PC-9 (cell line): ENCODE data around the gene MICAL2. TPM values are rescaled to one million over a fixed set of nuclear protein-coding genes. Genes with fewer than 3 reads are reported as not detected.

Source experiments
- BruUV-seq: library from RNA; stranded (reverse); fragments of 400-500 nt; replicated peaks from 2 replicates; lab custom pipeline; 2021; lab: Mats Ljungman, UMichigan
- CTCF ChIA-PET: fragments of 300-600 bp; sonication (Branson Sonifier 250); formaldehyde crosslinking; loops from one replicate; lab custom pipeline; 2022; ENCODE audit warnings: antibody characterized with exemption; lab: Charles Lee
- POLR2A ChIA-PET: fragments of 300-600 bp; sonication (Branson Sonifier 250); formaldehyde crosslinking; loops from one replicate; lab custom pipeline; 2022; ENCODE audit warnings: antibody characterized with exemption; ENCODE audit not compliant: unreplicated experiment; lab: Charles Lee
- DNase-seq, 2 experiments: peaks; one replicate each; pipeline versions ENCODE4 v3.0.0 to v3.0.0-alpha.2; 2015 to 2022; ENCODE audit warnings: mixed read lengths in 1 of 2
- H2AFZ ChIP-seq: fragments of 200-600 bp; sonication (generic); 2 replicates; pipeline ENCODE4 v1.8.1; 2017; ENCODE audit warnings: antibody characterized with exemption
- H3F3A ChIP-seq: fragments of 200-600 bp; sonication (generic); 2 replicates; pipeline ENCODE4 v1.8.1; 2017; ENCODE audit warnings: antibody characterized with exemption, mild to moderate bottlenecking, low read depth; ENCODE audit not compliant: insufficient read depth
- H3K27ac ChIP-seq: fragments of 200-600 bp; sonication (generic); 2 replicates; pipeline ENCODE4 v1.6.1; 2016; ENCODE audit warnings: mixed run types
- H3K27me3 ChIP-seq: fragments of 200-600 bp; sonication (generic); 2 replicates; pipeline ENCODE4 v1.6.1; 2016; ENCODE audit warnings: low read depth, mixed run types; ENCODE audit not compliant: insufficient read depth
- H3K36me3 ChIP-seq: fragments of 200-600 bp; sonication (generic); 2 replicates; pipeline ENCODE4 v1.6.1; 2016; ENCODE audit warnings: low read depth, mixed run types
- H3K4me1 ChIP-seq: fragments of 200-600 bp; sonication (generic); replicated peaks from 2 replicates; pipeline ENCODE4 v1.6.1; 2016; ENCODE audit warnings: mixed run types; ENCODE audit not compliant: insufficient read depth
- H3K4me2 ChIP-seq: fragments of 200-600 bp; sonication (generic); 2 replicates; pipeline ENCODE4 v1.6.1; 2017; ENCODE audit warnings: mixed run types
- H3K4me3 ChIP-seq: fragments of 200-600 bp; sonication (generic); 2 replicates; pipeline ENCODE4 v1.6.1; 2016; ENCODE audit warnings: mixed run types
- H3K79me2 ChIP-seq: fragments of 200-600 bp; sonication (generic); 2 replicates; pipeline ENCODE4 v1.6.1; 2017; ENCODE audit warnings: low read depth, mixed run types
- H3K9me2 ChIP-seq: fragments of 200-600 bp; sonication (generic); 2 replicates; pipeline ENCODE4 v1.8.1; 2017; ENCODE audit warnings: mild to moderate bottlenecking; ENCODE audit not compliant: insufficient read depth
- H3K9me3 ChIP-seq: fragments of 200-600 bp; sonication (generic); 2 replicates; pipeline ENCODE4 v1.8.1; 2016; ENCODE audit warnings: low read depth; ENCODE audit not compliant: insufficient read depth
- H4K20me1 ChIP-seq: fragments of 200-600 bp; sonication (generic); 2 replicates; pipeline ENCODE4 v1.8.1; 2017; ENCODE audit not compliant: insufficient read depth
- CTCF ChIP-seq: fragments of 200-600 bp; sonication (generic); conservative IDR thresholded peaks from 2 replicates; pipeline ENCODE4 v1.6.1; 2017; ENCODE audit warnings: mixed run types, antibody characterized with exemption, mild to moderate bottlenecking, moderate library complexity
- EZH2 ChIP-seq: fragments of 200-600 bp; sonication (generic); IDR thresholded peaks from 2 replicates; pipeline ENCODE4 v1.8.0; 2017; ENCODE audit warnings: antibody characterized with exemption, low read depth
- intact Hi-C: fragments of 100-400 bp; cut with micrococcal nuclease; formaldehyde crosslinking; loops from one replicate; pipeline ENCODE4 v1.10.0; 2022; ENCODE audit not compliant: unreplicated experiment
- total RNA-seq: library from RNA; stranded (reverse); gene quantifications from 2 replicates; pipeline ENCODE4 v1.2.3, GENCODE V29; 2021

MICAL2 gene
- total RNA-seq, 1 experiment from 2014 or later, result 32.4 TPM

- Histone ChIP-seq H3F3A (peaks cover 2% of the 10 kb centered on the region; the same call in 1 of the 2 replicates), H3K27me3 (no peaks in the 10 kb centered on the region), H3K27ac (no peak overlapping the region), H4K20me1 (no peaks in the 10 kb centered on the region), H3K4me1 (no peaks in the 10 kb centered on the region), H2AFZ (no peak overlapping the region), H3K9me2 (no peaks in the 10 kb centered on the region), H3K4me2 (no peak overlapping the region), H3K36me3 (no peaks in the 10 kb centered on the region), H3K9me3 (no peaks in the 10 kb centered on the region), H3K79me2 (no peaks in the 10 kb centered on the region), H3K4me3 (no peak overlapping the region)
- CTCF ChIA-PET, result no interaction called here
- POLR2A ChIA-PET, result no interaction called here
- TF ChIP-seq EZH2 (no peak), CTCF (no peak)
- BruUV-seq, result no TSS peak
- intact Hi-C loops, result no loop called here
- no peak for DNase-seq
Observed at GRCh38 chr11:12195768-12196167, 85.4 kb downstream of the MICAL2 start.

GRCh38 chr11:12196308-12196707 lies 85.9 kb downstream of the MICAL2 start:
- no peaks in the 10 kb centered on the region for H3K9me3 ChIP-seq
- no peak overlapping the region for H3K4me2 ChIP-seq
- POLR2A ChIA-PET, result no interaction called here
- intact Hi-C loops, result no loop called here
- CTCF ChIA-PET, result no interaction called here
- no peak overlapping the region for H2AFZ ChIP-seq
- H3K79me2 ChIP-seq, result no peaks in the 10 kb centered on the region
- no TSS peak for BruUV-seq
- no peaks in the 10 kb centered on the region for H3F3A ChIP-seq
- DNase-seq, result no peak
- H3K27me3 ChIP-seq, result no peaks in the 10 kb centered on the region
- H3K4me3 ChIP-seq, result no peak overlapping the region
- no peaks in the 10 kb centered on the region for H3K4me1 ChIP-seq
- TF ChIP-seq CTCF (no peak), EZH2 (no peak)
- no peaks in the 10 kb centered on the region for H4K20me1 ChIP-seq
- no peaks in the 10 kb centered on the region for H3K9me2 ChIP-seq
- H3K27ac ChIP-seq, result no peak overlapping the region
- H3K36me3 ChIP-seq, result no peaks in the 10 kb centered on the region

- no peaks in the 10 kb centered on the region for H3K9me3 ChIP-seq
- BruUV-seq, result no TSS peak
- no peaks in the 10 kb centered on the region for H3K79me2 ChIP-seq
- H3K4me3 ChIP-seq, result no peak overlapping the region
- POLR2A ChIA-PET, result no interaction called here
- H3K27ac ChIP-seq, result no peak overlapping the region
- H3K27me3 ChIP-seq, result no peaks in the 10 kb centered on the region
- H2AFZ ChIP-seq, result no peak overlapping the region
- no peak overlapping the region for H3K4me2 ChIP-seq
- TF ChIP-seq EZH2 (no peak), CTCF (no peak)
- intact Hi-C loops, result no loop called here
- no peaks in the 10 kb centered on the region for H4K20me1 ChIP-seq
- no peak for DNase-seq
- CTCF ChIA-PET, result no interaction called here
- H3F3A ChIP-seq, result no peaks in the 10 kb centered on the region
- H3K36me3 ChIP-seq, result no peaks in the 10 kb centered on the region
- H3K4me1 ChIP-seq, result no peaks in the 10 kb centered on the region
- H3K9me2 ChIP-seq, result no peaks in the 10 kb centered on the region
Observed at GRCh38 chr11:12196872-12197271, 86.5 kb downstream of the MICAL2 start.
